ENCODE measurements around the gene PTPRJ.

GRCh38 chr11:48020092-48020755 is 39.9 kb downstream of the PTPRJ start:
- TF ChIP-seq HDGF (IDR thresholded peaks at IDR 0.05; ENCODE audit: borderline replicate concordance) (no peak), LEF1 (IDR thresholded peaks at IDR 0.05; ENCODE audit: borderline replicate concordance) (no peak), NFRKB (IDR thresholded peaks at IDR 0.05) (no peak), CTBP1 (IDR thresholded peaks at IDR 0.05; ENCODE audit: borderline replicate concordance) (no peak), BHLHE40 (IDR thresholded peaks at IDR 0.05; ENCODE audit: borderline replicate concordance) (no peak), FOXM1 (IDR thresholded peaks at IDR 0.05; ENCODE audit: borderline replicate concordance) (no peak), ARNT (IDR thresholded peaks at IDR 0.05) (no peak), FOXK2 (IDR thresholded peaks at IDR 0.05) (no peak), SUZ12 (IDR thresholded peaks at IDR 0.05) (no peak), L3MBTL2 (conservative IDR thresholded peaks at IDR 0.05) (no peak), FOXA1 (IDR thresholded peaks at IDR 0.05) (no peak), ELF4 (IDR thresholded peaks at IDR 0.05) (no peak)

Measured in HEK293T (cell line).